NCI-H2196 treated with DMSO at 0.1 percent for 48 hours (cell line): ENCODE measurements around the gene CBFA2T3.

Source experiments
- DNase-seq: peaks from one replicate; lab custom pipeline; 2025; ENCODE audit not compliant: unreplicated experiment; lab: John Stamatoyannopoulos, UW

CBFA2T3 gene

GRCh38 chr16:88826070-88826840 is 150.8 kb downstream of the CBFA2T3 start:
- DNase-seq, result no peak

- no peak for DNase-seq
These were observed 151.9 kb downstream of the CBFA2T3 start for GRCh38 chr16:88825146-88825545.
